Measurements from ENCODE around the gene GRM2.

The GRM2 gene

DNA sequence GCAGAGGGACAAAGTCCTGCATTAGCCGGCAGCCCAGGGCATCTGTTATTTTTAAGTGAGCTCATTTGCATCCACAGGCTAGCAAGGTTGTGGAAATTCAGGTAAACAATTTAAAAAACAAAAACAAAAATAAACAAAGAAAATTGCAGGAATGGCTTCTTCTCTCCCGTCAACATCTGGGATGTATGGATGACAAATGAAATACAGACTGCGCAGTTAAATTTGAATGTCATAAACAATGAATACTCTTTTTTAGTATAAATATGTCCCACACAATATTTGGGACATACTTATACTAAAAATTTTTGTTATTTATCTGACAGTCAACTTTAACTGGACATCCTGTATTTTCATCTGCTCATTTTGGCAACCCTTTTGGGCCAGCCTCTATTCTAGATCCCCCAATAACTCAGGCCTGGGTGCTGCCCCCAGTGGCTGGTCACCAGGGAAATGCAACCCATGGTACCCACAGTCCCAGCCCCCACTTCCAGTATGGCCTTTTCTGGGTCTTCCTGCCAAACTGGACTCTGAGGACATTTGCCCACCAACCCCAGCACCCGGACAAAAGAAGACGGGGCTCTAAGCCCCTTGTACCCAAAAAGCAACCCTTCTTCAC, 12.7 kb downstream of the GRM2 start:
- intact Hi-C loops (cut with DNase I; ENCODE audit: low total_unique reads), result no loop called here
- Histone ChIP-seq H3K36me3 (no peaks in the 10 kb centered on the region), H3K9me3 (no peaks in the 10 kb centered on the region), H3K4me1 (no peaks in the 10 kb centered on the region), H3K4me3 (no peak overlapping the region), H3K27me3 (peaks cover 0 to 20% of the 10 kb centered on the region in 2 donors), H3K27ac (no peak overlapping the region)
- no peak for TF ChIP-seq CTCF (IDR thresholded peaks at IDR 0.05)
- no peak for DNase-seq

DNA sequence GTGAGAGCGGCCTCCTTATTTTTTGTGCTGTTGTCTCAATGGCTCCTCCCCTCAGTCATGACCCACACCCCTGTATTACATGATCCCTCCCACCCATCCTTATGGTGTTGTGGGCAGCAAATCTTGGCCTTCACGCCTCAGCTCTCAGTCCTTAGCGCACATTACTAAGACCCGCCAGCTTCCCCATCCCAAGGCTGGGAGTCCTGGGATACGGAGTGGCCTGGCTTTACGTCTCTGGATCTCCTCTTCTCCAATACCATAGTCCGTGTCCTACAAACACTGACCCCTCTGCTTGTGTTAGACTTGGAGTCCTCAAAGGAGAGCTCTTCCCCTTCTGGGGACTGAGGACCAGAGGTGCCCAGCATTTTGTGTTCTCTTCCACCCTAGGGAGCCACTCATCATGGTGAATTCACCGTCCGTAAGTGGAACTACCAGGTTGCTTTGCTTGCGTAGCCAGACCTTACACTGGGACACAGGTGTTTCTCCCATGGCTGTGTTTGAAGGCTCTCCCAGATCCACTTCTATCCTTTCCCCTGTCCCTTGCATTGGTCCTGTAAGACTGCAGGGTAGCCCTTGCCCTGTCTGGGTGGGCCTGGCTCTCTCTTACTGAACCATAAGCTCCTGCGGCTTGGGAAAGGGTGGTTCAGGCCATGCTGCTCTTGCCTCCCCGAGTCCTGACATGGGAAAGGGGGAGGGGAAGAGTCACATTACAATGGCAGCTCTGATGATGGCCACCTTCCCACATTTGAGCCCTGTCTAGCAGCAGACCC, 13.6 kb downstream of the GRM2 start:
- no peak overlapping the region for H3K27ac ChIP-seq
- no peaks in the 10 kb centered on the region for H3K36me3 ChIP-seq
- no peaks in the 10 kb centered on the region for H3K9me3 ChIP-seq
- no peak for TF ChIP-seq CTCF (IDR thresholded peaks at IDR 0.05)
- peaks cover 0 to 20% of the 10 kb centered on the region in 2 donors for H3K27me3 ChIP-seq
- no peak for DNase-seq
- no peaks in the 10 kb centered on the region for H3K4me1 ChIP-seq
- no peak overlapping the region for H3K4me3 ChIP-seq
- intact Hi-C loops (cut with DNase I; ENCODE audit: low total_unique reads), result no loop called here

DNA sequence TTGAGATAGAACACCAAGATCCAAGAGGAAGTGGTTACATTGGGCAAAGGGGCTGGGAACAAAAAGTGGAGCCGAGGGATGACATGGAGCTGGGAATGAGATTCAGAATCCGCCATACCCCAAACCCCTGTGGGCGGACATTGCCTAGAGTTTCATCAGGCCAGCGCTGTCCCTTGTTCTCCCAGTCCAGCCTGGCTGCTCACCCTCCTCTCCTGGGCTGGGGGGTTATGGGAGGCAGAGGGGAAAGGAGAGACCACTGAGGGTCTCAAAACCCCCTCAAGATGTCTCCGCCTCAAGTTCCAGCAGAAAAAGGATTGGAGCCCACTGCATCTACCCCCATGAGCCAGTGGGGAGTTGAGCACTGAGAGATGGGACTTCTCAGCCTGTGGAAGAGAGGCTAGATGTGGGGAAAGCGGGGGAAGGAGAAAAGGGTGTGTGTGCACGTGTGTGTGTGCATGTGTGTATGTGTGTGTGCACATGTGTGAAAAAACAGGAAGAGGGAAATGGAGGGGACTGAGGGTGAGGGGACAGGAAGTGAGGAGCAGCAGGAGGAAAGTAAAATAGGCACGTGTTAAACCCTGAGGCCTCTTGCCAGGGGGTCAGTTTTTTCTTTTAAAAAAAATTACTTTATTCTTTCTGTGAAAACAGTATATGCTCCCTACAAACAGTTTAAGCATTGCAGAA, 14.3 kb downstream of the GRM2 start:
- no peaks in the 10 kb centered on the region for H3K36me3 ChIP-seq
- DNase-seq, result no peak
- no peak overlapping the region for H3K27ac ChIP-seq
- no peaks in the 10 kb centered on the region for H3K4me1 ChIP-seq
- intact Hi-C loops (cut with DNase I; ENCODE audit: low total_unique reads), result no loop called here
- H3K27me3 ChIP-seq, result peaks cover 0 to 20% of the 10 kb centered on the region in 2 donors
- no peak for TF ChIP-seq CTCF (IDR thresholded peaks at IDR 0.05)
- H3K4me3 ChIP-seq, result no peak overlapping the region
- H3K9me3 ChIP-seq, result no peaks in the 10 kb centered on the region

DNA sequence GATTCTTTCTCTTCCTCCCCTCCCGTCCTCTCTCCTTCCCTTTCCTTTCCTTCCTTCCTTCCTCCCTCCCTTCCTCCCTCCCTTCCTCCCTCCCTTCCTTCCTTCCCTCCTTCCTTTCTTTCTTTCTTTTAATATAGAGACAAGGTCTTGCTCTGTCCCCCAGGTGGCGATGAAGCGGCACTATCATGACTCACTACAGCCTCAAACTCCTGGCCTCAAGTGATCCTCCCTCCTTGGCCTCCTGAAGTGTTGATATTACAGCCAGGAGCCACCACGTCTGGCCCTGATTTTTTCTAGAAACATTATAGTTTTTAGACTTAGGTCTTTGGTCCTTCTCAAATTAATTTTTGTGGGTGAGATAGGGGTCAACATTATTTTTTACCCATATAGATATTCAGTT, 15.5 kb downstream of the GRM2 start:
- DNase-seq, result no peak

DNA sequence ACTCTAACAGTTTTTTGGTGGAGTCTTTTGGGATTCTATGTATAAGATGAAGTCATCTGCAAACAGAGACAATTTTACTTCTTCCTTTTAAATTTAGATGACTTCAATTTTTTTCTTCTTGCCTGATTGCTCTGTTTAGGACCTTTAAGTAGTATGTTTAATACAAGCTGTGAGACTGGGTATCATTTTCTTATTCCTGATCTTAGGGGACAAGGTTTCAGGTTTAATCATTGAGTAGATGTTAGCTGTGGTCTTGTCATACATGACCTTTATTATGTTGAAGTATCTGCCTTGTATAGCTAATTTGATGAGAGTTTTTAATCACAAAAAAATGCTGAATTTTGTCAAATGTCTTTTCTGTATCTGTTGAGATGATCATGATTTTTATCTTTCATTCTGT, 20.6 kb downstream of the GRM2 start:
- Histone ChIP-seq H3K27ac (no peak overlapping the region), H3K27me3 (no peaks in the 10 kb centered on the region), H3K4me3 (no peak overlapping the region), H3K9me3 (no peaks in the 10 kb centered on the region), H3K36me3 (no peaks in the 10 kb centered on the region), H3K4me1 (no peaks in the 10 kb centered on the region)
- no peak for TF ChIP-seq CTCF (IDR thresholded peaks at IDR 0.05)
- no peak for DNase-seq
- intact Hi-C loops (cut with DNase I; ENCODE audit: low total_unique reads), result no loop called here

More for the DNA sequence above, 15.5 kb downstream of the GRM2 start:
- no peak overlapping the region for H3K4me3 ChIP-seq
- no peak overlapping the region for H3K27ac ChIP-seq
- no peaks in the 10 kb centered on the region for H3K9me3 ChIP-seq
- peaks cover 0 to 18% of the 10 kb centered on the region in 2 donors for H3K27me3 ChIP-seq
- H3K4me1 ChIP-seq, result no peaks in the 10 kb centered on the region
- no peak for TF ChIP-seq CTCF (IDR thresholded peaks at IDR 0.05)
- no peaks in the 10 kb centered on the region for H3K36me3 ChIP-seq
- intact Hi-C loops (cut with DNase I; ENCODE audit: low total_unique reads), result no loop called here
